Measurements from ENCODE around the gene PGM5. TPM values are rescaled to one million over a fixed set of nuclear protein-coding genes. Genes with fewer than 3 reads are reported as not detected.

The PGM5 gene
- polyA plus RNA-seq, 1 donor (not counting 4 experiments of a cell fraction or from before 2014, with no cell fraction given), result 0.18 TPM

- FAIRE-seq, result no peak
- Histone ChIP-seq H3K4me2 (ENCODE audit: control insufficient read depth, extremely low read depth, insufficient read depth, low read depth, low read length) (no peak overlapping the region), H3K4me3 (ENCODE audit: control insufficient read depth in 2 of 3, extremely low read depth in 1 of 3, insufficient read depth in 2 of 3, low read depth in 1 of 3, low read length in 3 of 3) (no peak overlapping the region), H3K36me3 (ENCODE audit: control insufficient read depth in 2 of 2, extremely low read depth in 1 of 2, insufficient read depth in 2 of 2, low read length in 2 of 2) (no peaks in the 10 kb centered on the region), H3K9ac (ENCODE audit: control insufficient read depth, extremely low read depth, insufficient read depth, low read length) (no peak overlapping the region), H2AFZ (ENCODE audit: control insufficient read depth, low read length) (no peak overlapping the region), H4K20me1 (ENCODE audit: control insufficient read depth, extremely low read depth, insufficient read depth, low read length) (no peaks in the 10 kb centered on the region), H3K4me1 (ENCODE audit: control insufficient read depth, extremely low read depth, insufficient read depth, low read length) (no peaks in the 10 kb centered on the region), H3K27ac (ENCODE audit: control insufficient read depth, insufficient read depth, low read length) (no peak overlapping the region), H3K79me2 (ENCODE audit: control insufficient read depth, insufficient read depth, low read length) (no peaks in the 10 kb centered on the region), H3K9me1 (ENCODE audit: control insufficient read depth, extremely low read depth, insufficient read depth, low read length) (no peaks in the 10 kb centered on the region), H3K27me3 (ENCODE audit: control insufficient read depth, extremely low read depth, insufficient read depth, low read length) (no peaks in the 10 kb centered on the region), H3K9me3 (ENCODE audit: control insufficient read depth, low read depth, low read length) (no peaks in the 10 kb centered on the region)
- no peak for TF ChIP-seq EZH2 (IDR thresholded peaks at IDR 0.05; ENCODE audit: low read length)
- TF ChIP-seq CTCF (optimal IDR thresholded peaks at IDR 0.05 in 1 of 3, IDR thresholded peaks at IDR 0.05 in 1 of 3, conservative IDR thresholded peaks at IDR 0.05 in 1 of 3; ENCODE audit: extremely low read depth in 1 of 3, insufficient read depth in 2 of 3, low read length in 3 of 3), result peak in 2 of 3 experiments; percentile 35 to 48
- DNase-seq (ENCODE audit: low read depth, low spot score), result no peak
- dilution Hi-C loops (cut with MboI; ENCODE audit: extremely low pct_ligation_motif_present, low sequenced_read_pairs), result loop anchor here (25.0 kb wide), 1 partner anchor 105 kb away; no protein-coding TSS in a partner anchor
These were observed 150.9 kb downstream of the PGM5 start for GRCh38 chr9:68507130-68507805.

GRCh38 chr9:68507806-68508145 is 151.4 kb downstream of the PGM5 start:
- FAIRE-seq, result no peak
- H3K9ac ChIP-seq (ENCODE audit: control insufficient read depth, extremely low read depth, insufficient read depth, low read length), result no peak overlapping the region
- dilution Hi-C loops (cut with MboI; ENCODE audit: extremely low pct_ligation_motif_present, low sequenced_read_pairs), result loop anchor here (25.0 kb wide), 1 partner anchor 105 kb away; no protein-coding TSS in a partner anchor

More at GRCh38 chr9:68507806-68508145, 151.4 kb downstream of the PGM5 start:
- no peaks in the 10 kb centered on the region for H3K27me3 ChIP-seq (ENCODE audit: control insufficient read depth, extremely low read depth, insufficient read depth, low read length)
- no peaks in the 10 kb centered on the region for H3K4me1 ChIP-seq (ENCODE audit: control insufficient read depth, extremely low read depth, insufficient read depth, low read length)
- no peaks in the 10 kb centered on the region for H3K9me3 ChIP-seq (ENCODE audit: control insufficient read depth, low read depth, low read length)
- no peaks in the 10 kb centered on the region for H3K36me3 ChIP-seq (ENCODE audit: control insufficient read depth in 2 of 2, extremely low read depth in 1 of 2, insufficient read depth in 2 of 2, low read length in 2 of 2)
- H3K79me2 ChIP-seq (ENCODE audit: control insufficient read depth, insufficient read depth, low read length), result no peaks in the 10 kb centered on the region
- no peaks in the 10 kb centered on the region for H4K20me1 ChIP-seq (ENCODE audit: control insufficient read depth, extremely low read depth, insufficient read depth, low read length)
- no peaks in the 10 kb centered on the region for H3K9me1 ChIP-seq (ENCODE audit: control insufficient read depth, extremely low read depth, insufficient read depth, low read length)
- no peak overlapping the region for H3K4me2 ChIP-seq (ENCODE audit: control insufficient read depth, extremely low read depth, insufficient read depth, low read depth, low read length)
- no peak for TF ChIP-seq CTCF (optimal IDR thresholded peaks at IDR 0.05 in 1 of 3, IDR thresholded peaks at IDR 0.05 in 1 of 3, conservative IDR thresholded peaks at IDR 0.05 in 1 of 3; ENCODE audit: extremely low read depth in 1 of 3, insufficient read depth in 2 of 3, low read length in 3 of 3)
- H3K27ac ChIP-seq (ENCODE audit: control insufficient read depth, insufficient read depth, low read length), result no peak overlapping the region
- no peak for DNase-seq (ENCODE audit: low read depth, low spot score)
- H2AFZ ChIP-seq (ENCODE audit: control insufficient read depth, low read length), result no peak overlapping the region
- no peak overlapping the region for H3K4me3 ChIP-seq (ENCODE audit: control insufficient read depth in 2 of 3, extremely low read depth in 1 of 3, insufficient read depth in 2 of 3, low read depth in 1 of 3, low read length in 3 of 3)

Data from keratinocyte (primary cell).